Sigmoid colon (tissue), 7 donors: ENCODE results near the gene EHD4. TPM values are rescaled to one million over a fixed set of nuclear protein-coding genes. Genes with fewer than 3 reads are reported as not detected.

Source experiments
- DNase-seq: peaks from one replicate; pipeline ENCODE4 v3.0.0-alpha.2; 2019
- H3K27ac ChIP-seq, 4 donors: fragments of 200-600 bp; sonication (generic); one replicate each; pipeline ENCODE4 v1.5.1; 2016 to 2019; ENCODE audit warnings: mild to moderate bottlenecking in 1 of 4
- H3K27me3 ChIP-seq, 3 donors: fragments of 200-600 bp; sonication (generic); one replicate each; pipeline ENCODE4 v1.5.1; 2019; ENCODE audit warnings: mild to moderate bottlenecking in 1 of 3
- H3K36me3 ChIP-seq, 4 donors: fragments of 200-600 bp; sonication (generic); one replicate each; pipeline ENCODE4 v1.5.1; 2016 to 2019
- H3K4me1 ChIP-seq, 4 donors: fragments of 200-600 bp; sonication (generic); one replicate each; pipeline ENCODE4 v1.5.1; 2017 to 2019
- H3K4me3 ChIP-seq, 4 donors: fragments of 200-600 bp; sonication (generic); one replicate each; pipeline ENCODE4 v1.5.1; 2017 to 2019; ENCODE audit warnings: mild to moderate bottlenecking in 2 of 4, moderate library complexity in 1 of 4
- H3K9me3 ChIP-seq, 4 donors: fragments of 200-600 bp in 3 of 4; sonication (generic) in 3 of 4; one replicate each; pipeline versions ENCODE4 v1.5.1 to v1.6.1; 2013 to 2019
- CTCF ChIP-seq, 4 experiments: fragments of 450-650 bp in 3 of 4; fragments of 200-600 bp in 1 of 4; IDR thresholded peaks; one replicate each; pipeline ENCODE4 v1.5.1; 2016 to 2019; ENCODE audit warnings: antibody characterized with exemption in 4 of 4, mild to moderate bottlenecking in 3 of 4, moderate library complexity in 2 of 4
- EP300 ChIP-seq, 4 donors: sonication (generic); formaldehyde crosslinking; IDR thresholded peaks; one replicate each; pipeline ENCODE4 v1.6.1; 2017; ENCODE audit warnings: antibody characterized with exemption in 4 of 4
- POLR2A ChIP-seq, 2 donors: fragments of 450-650 bp; IDR thresholded peaks; one replicate each; pipeline ENCODE4 v1.6.1; 2016; ENCODE audit warnings: antibody characterized with exemption in 2 of 2, mild to moderate bottlenecking in 2 of 2, moderate library complexity in 2 of 2
- POLR2AphosphoS5 ChIP-seq, 4 donors: sonication (generic); formaldehyde crosslinking; IDR thresholded peaks; one replicate each; pipeline ENCODE4 v1.6.1; 2017; ENCODE audit warnings: antibody characterized with exemption in 4 of 4
- WGBS, 2 donors: extraction: QIAGEN DNeasy Blood & Tissue Kit; methylation state at CpG; one replicate each; pipeline ENCODE4 v1.1.7; 2013; 5-methylcytosine and 5-hydroxymethylcytosine counted together
- intact Hi-C: fragments of 100-400 bp; cut with DNase I; formaldehyde crosslinking; loops from one replicate; pipeline ENCODE4 v1.15.1; 2023
- polyA plus RNA-seq, 3 donors: library from polyadenylated mRNA; stranded (reverse); fragments of 200-250 nt; gene quantifications; one replicate each; pipeline ENCODE4 v1.2.3, GENCODE V29; 2013
- total RNA-seq, 4 donors: library from RNA; depleted of rRNA; stranded (reverse); fragments of >200 nt; gene quantifications; one replicate each; pipeline ENCODE4 v1.1.0, GENCODE V29; 2016
- donor health status: healthy with polysubstance abuse.
- donor health status: Bipolar disorder and iron deficiency.
- donor health status: healthy.

Gene EHD4
- total and polyA plus RNA-seq, 7 donors, result 8.9 to 37.0 (median 13.0) TPM

- no peaks in the 10 kb centered on the region for H3K36me3 ChIP-seq
- H3K4me3 ChIP-seq, result peak overlapping the region in 3 of 4 donors; percentile 32 to 45 (median 45)
- intact Hi-C loops, result no loop called here
- peaks cover 0 to 17% (median 12%) of the 10 kb centered on the region in 4 donors for H3K4me1 ChIP-seq
- WGBS, 2 donors, result 49 to 79% methylated on average over 14 of the region's 14 CpGs
- no peak for DNase-seq
- peaks cover 0 to 33% (median 9%) of the 10 kb centered on the region in 3 donors for H3K27me3 ChIP-seq
- H3K9me3 ChIP-seq, result no peaks in the 10 kb centered on the region
- TF ChIP-seq POLR2AphosphoS5 (IDR thresholded peaks at IDR 0.05), result no peak
- TF ChIP-seq POLR2A (IDR thresholded peaks at IDR 0.05), result no peak
- TF ChIP-seq EP300 (IDR thresholded peaks at IDR 0.05), result no peak
- no peak for TF ChIP-seq CTCF (IDR thresholded peaks at IDR 0.05)
- no peak overlapping the region for H3K27ac ChIP-seq
Measured at GRCh38 chr15:41882689-41883483, 89.5 kb downstream of the EHD4 start.

GRCh38 chr15:41881920-41882688 lies 90.3 kb downstream of the EHD4 start:
- intact Hi-C loops, result no loop called here
- Histone ChIP-seq H3K4me1 (peaks cover 0 to 17% (median 12%) of the 10 kb centered on the region in 4 donors), H3K9me3 (no peaks in the 10 kb centered on the region), H3K4me3 (peak overlapping the region in 3 of 4 donors; percentile 32 to 45 (median 45)), H3K36me3 (no peaks in the 10 kb centered on the region), H3K27me3 (peaks cover 0 to 33% (median 9%) of the 10 kb centered on the region in 3 donors), H3K27ac (no peak overlapping the region)
- WGBS, 2 donors, result 3 to 21% methylated on average over 79 of the region's 81 CpGs
- TF ChIP-seq CTCF (IDR thresholded peaks at IDR 0.05) (no peak), POLR2AphosphoS5 (IDR thresholded peaks at IDR 0.05) (no peak), EP300 (IDR thresholded peaks at IDR 0.05) (no peak), POLR2A (IDR thresholded peaks at IDR 0.05) (no peak)
- DNase-seq, result no peak

- TF ChIP-seq EP300 (IDR thresholded peaks at IDR 0.05) (no peak), POLR2A (IDR thresholded peaks at IDR 0.05) (no peak), POLR2AphosphoS5 (IDR thresholded peaks at IDR 0.05) (no peak), CTCF (IDR thresholded peaks at IDR 0.05) (no peak)
Measured at GRCh38 chr15:41881550-41881919, 90.8 kb downstream of the EHD4 start.

GRCh38 chr15:41881086-41881485 lies 91.3 kb downstream of the EHD4 start:
- no peak for DNase-seq
- H3K4me3 ChIP-seq, result no peak overlapping the region
- WGBS, 2 donors, result 83 to 90% methylated on average over 8 of the region's 8 CpGs
- peaks cover 0 to 17% (median 12%) of the 10 kb centered on the region in 4 donors for H3K4me1 ChIP-seq
- no peaks in the 10 kb centered on the region for H3K9me3 ChIP-seq
- intact Hi-C loops, result no loop called here
- no peak for TF ChIP-seq POLR2A (IDR thresholded peaks at IDR 0.05)
- no peak for TF ChIP-seq CTCF (IDR thresholded peaks at IDR 0.05)
- no peak for TF ChIP-seq POLR2AphosphoS5 (IDR thresholded peaks at IDR 0.05)
- TF ChIP-seq EP300 (IDR thresholded peaks at IDR 0.05), result no peak
- no peak overlapping the region for H3K27ac ChIP-seq
- H3K27me3 ChIP-seq, result peaks cover 0 to 33% (median 9%) of the 10 kb centered on the region in 3 donors
- no peaks in the 10 kb centered on the region for H3K36me3 ChIP-seq

More at GRCh38 chr15:41881550-41881919, 90.8 kb downstream of the EHD4 start:
- intact Hi-C loops, result no loop called here
- no peak for DNase-seq
- peaks cover 0 to 17% (median 12%) of the 10 kb centered on the region in 4 donors for H3K4me1 ChIP-seq
- 22 to 52% methylated on average over 10 of the region's 10 CpGs for WGBS, 2 donors
- H3K9me3 ChIP-seq, result no peaks in the 10 kb centered on the region
- H3K4me3 ChIP-seq, result peak overlapping the region in 3 of 4 donors; percentile 32 to 45 (median 45)
- no peaks in the 10 kb centered on the region for H3K36me3 ChIP-seq
- peaks cover 0 to 33% (median 9%) of the 10 kb centered on the region in 3 donors for H3K27me3 ChIP-seq
- no peak overlapping the region for H3K27ac ChIP-seq
